Fibroblast of skin of right quadriceps (primary cell): ENCODE measurements around the gene LRP1B.
A peak's percentile ranks its signal among the peaks of the same experiment; 100 is the strongest.
"Not testable (repeated sequence)": the region's sequence is repeated elsewhere in the genome, so short reads cannot be mapped to it uniquely, and the experiment has no call there.

Experiments used
- DNase-seq: peaks from one replicate; pipeline ENCODE4 v3.0.0-alpha.2; 2013

LRP1B gene

GRCh38 chr2:142100139-142100873, 30.5 kb downstream of the LRP1B start:
- DNase-seq = no peak

GRCh38 chr2:142097711-142098110, 33.1 kb downstream of the LRP1B start:
- no peak for DNase-seq

- DNase-seq = no peak
These were observed 35.2 kb downstream of the LRP1B start for GRCh38 chr2:142095647-142096046.

- no peak for DNase-seq
These were observed 36.6 kb downstream of the LRP1B start for GRCh38 chr2:142094233-142094632.

- no peak for DNase-seq
These were observed 42.7 kb downstream of the LRP1B start for GRCh38 chr2:142088058-142088568.

GRCh38 chr2:142087585-142087984, 43.2 kb downstream of the LRP1B start:
- not testable (repeated sequence) for DNase-seq

- DNase-seq = no peak
These were observed 48.4 kb downstream of the LRP1B start for GRCh38 chr2:142082368-142082767.

GRCh38 chr2:142076317-142076716, 54.5 kb downstream of the LRP1B start:
- no peak for DNase-seq

- no peak for DNase-seq
These were observed 55.0 kb downstream of the LRP1B start for GRCh38 chr2:142075826-142076225.

- DNase-seq = no peak
These were observed 61.4 kb downstream of the LRP1B start for GRCh38 chr2:142069251-142069888.

GRCh38 chr2:142065700-142066099, 65.1 kb downstream of the LRP1B start:
- no peak for DNase-seq

GRCh38 chr2:142065156-142065555, 65.7 kb downstream of the LRP1B start:
- DNase-seq = no peak

GRCh38 chr2:142061733-142062132, 69.1 kb downstream of the LRP1B start:
- no peak for DNase-seq

- no peak for DNase-seq
These were observed 72.7 kb downstream of the LRP1B start for GRCh38 chr2:142058149-142058548.

- no peak for DNase-seq
These were observed 74.0 kb downstream of the LRP1B start for GRCh38 chr2:142056784-142057183.

GRCh38 chr2:142052220-142052863, 78.5 kb downstream of the LRP1B start:
- no peak for DNase-seq

- DNase-seq = no peak
These were observed 82.2 kb downstream of the LRP1B start for GRCh38 chr2:142048581-142048980.

- DNase-seq = no peak
These were observed 85.2 kb downstream of the LRP1B start for GRCh38 chr2:142045641-142046040.

GRCh38 chr2:142044197-142044596, 86.6 kb downstream of the LRP1B start:
- no peak for DNase-seq

GRCh38 chr2:142042536-142043199, 88.1 kb downstream of the LRP1B start:
- DNase-seq = peak; percentile 11

GRCh38 chr2:142041996-142042395, 88.8 kb downstream of the LRP1B start:
- DNase-seq = no peak

- DNase-seq = no peak
These were observed 89.7 kb downstream of the LRP1B start for GRCh38 chr2:142041105-142041504.

GRCh38 chr2:142040556-142040955, 90.3 kb downstream of the LRP1B start:
- DNase-seq = no peak
